WTC11 (cell line): ENCODE measurements around the gene ITGAX. TPM values are rescaled to one million over a fixed set of nuclear protein-coding genes. Genes with fewer than 3 reads are reported as not detected.

Source experiments
- ATAC-seq: fragments of 200-7000 bp; cut with Tn5 transposase; 2 replicates; pipeline ENCODE4 v1.10.0; 2021; ENCODE audit warnings: mild to moderate bottlenecking, moderate library complexity
- CTCF ChIA-PET: fragments of 300-600 bp; sonication (Branson Sonifier 250); formaldehyde crosslinking; loops from one replicate; lab custom pipeline; 2021; ENCODE audit warnings: antibody characterized with exemption; lab: Charles Lee
- POLR2A ChIA-PET: fragments of 350-600 bp; sonication (Branson Sonifier 250); formaldehyde crosslinking; loops from one replicate; lab custom pipeline; 2021; ENCODE audit warnings: antibody characterized with exemption; lab: Charles Lee
- DNase-seq: peaks from one replicate; pipeline ENCODE4 v3.0.0; 2021; ENCODE audit warnings: low spot score
- H3K27ac Mint-ChIP-seq: 2 replicates; pipeline ENCODE4 v1.8.0; 2021; ENCODE audit warnings: mixed read lengths
- H3K27me3 Mint-ChIP-seq: 2 replicates; pipeline ENCODE4 v1.8.0; 2021; ENCODE audit warnings: low read depth, mild to moderate bottlenecking, moderate library complexity, mixed read lengths
- H3K36me3 Mint-ChIP-seq: 2 replicates; pipeline ENCODE4 v1.8.0; 2021; ENCODE audit warnings: mixed read lengths
- H3K4me1 Mint-ChIP-seq: 2 replicates; pipeline ENCODE4 v1.8.0; 2022; ENCODE audit warnings: mixed read lengths
- H3K4me3 Mint-ChIP-seq: 2 replicates; pipeline ENCODE4 v1.8.0; 2021; ENCODE audit warnings: mild to moderate bottlenecking, moderate library complexity, mixed read lengths
- H3K9me3 Mint-ChIP-seq: 2 replicates; pipeline ENCODE4 v1.8.0; 2021; ENCODE audit warnings: mixed read lengths
- AR ChIP-seq: fragments of 250-450 bp; sonication (Bioruptor Pico); IDR thresholded peaks from 2 replicates; pipeline ENCODE4 v1.9.0; 2021; ENCODE audit warnings: mild to moderate bottlenecking
- ATF2 ChIP-seq: sonication (generic); formaldehyde crosslinking; IDR thresholded peaks from 2 replicates; pipeline ENCODE4 v1.8.1; 2022; ENCODE audit warnings: low read depth, missing genetic modification reagents, borderline replicate concordance
- CDX4 ChIP-seq: fragments of 250-450 bp; sonication (Bioruptor Pico); IDR thresholded peaks from 2 replicates; pipeline ENCODE4 v1.9.0; 2021; ENCODE audit warnings: moderate library complexity, mild to moderate bottlenecking, inconsistent platforms, borderline replicate concordance
- EMX1 ChIP-seq: fragments of 250-450 bp; sonication (Bioruptor Pico); IDR thresholded peaks from 2 replicates; pipeline ENCODE4 v1.8.0; 2021; ENCODE audit warnings: mild to moderate bottlenecking
- ERG ChIP-seq: fragments of 250-450 bp; sonication (Bioruptor Pico); IDR thresholded peaks from 2 replicates; pipeline ENCODE4 v1.8.0; 2021; ENCODE audit warnings: mild to moderate bottlenecking
- GRHL2 ChIP-seq: fragments of 250-450 bp; sonication (Bioruptor Pico); IDR thresholded peaks from 2 replicates; pipeline ENCODE4 v1.8.0; 2022; ENCODE audit warnings: mild to moderate bottlenecking, moderate library complexity; ENCODE audit not compliant: insufficient replicate concordance, severe bottlenecking
- IRF2 ChIP-seq: sonication (generic); formaldehyde crosslinking; IDR thresholded peaks from 2 replicates; pipeline ENCODE4 v1.8.0; 2022; ENCODE audit warnings: low read depth, missing genetic modification reagents, borderline replicate concordance
- JUN ChIP-seq: sonication (generic); formaldehyde crosslinking; IDR thresholded peaks from 2 replicates; pipeline ENCODE4 v1.8.0; 2023; ENCODE audit warnings: mild to moderate bottlenecking, missing genetic modification reagents
- PRDM15 ChIP-seq: sonication (generic); formaldehyde crosslinking; IDR thresholded peaks from 2 replicates; pipeline ENCODE4 v1.8.0; 2022; ENCODE audit warnings: missing genetic modification reagents
- SMAD3 ChIP-seq: sonication (generic); formaldehyde crosslinking; IDR thresholded peaks from 2 replicates; pipeline ENCODE4 v1.8.0; 2022; ENCODE audit warnings: missing genetic modification reagents, mild to moderate bottlenecking, borderline replicate concordance
- SOX15 ChIP-seq: fragments of 250-450 bp; sonication (Bioruptor Pico); IDR thresholded peaks from 2 replicates; pipeline ENCODE4 v1.9.0; 2021; ENCODE audit warnings: mild to moderate bottlenecking
- SP1 ChIP-seq: sonication (generic); formaldehyde crosslinking; conservative IDR thresholded peaks from 2 replicates; pipeline ENCODE4 v1.8.1; 2022; ENCODE audit warnings: missing genetic modification reagents
- TEAD1 ChIP-seq: sonication (generic); formaldehyde crosslinking; IDR thresholded peaks from 2 replicates; pipeline ENCODE4 v1.8.0; 2022; ENCODE audit warnings: mild to moderate bottlenecking, missing genetic modification reagents
- ZBTB43 ChIP-seq: sonication (generic); formaldehyde crosslinking; IDR thresholded peaks from 2 replicates; pipeline ENCODE4 v1.8.1; 2023; ENCODE audit warnings: mild to moderate bottlenecking, missing genetic modification reagents
- ZNF281 ChIP-seq: sonication (generic); formaldehyde crosslinking; IDR thresholded peaks from 2 replicates; pipeline ENCODE4 v1.8.0; 2023; ENCODE audit warnings: mild to moderate bottlenecking, missing genetic modification reagents
- ZNF532 ChIP-seq: fragments of 250-450 bp; sonication (Bioruptor Pico); IDR thresholded peaks from 2 replicates; pipeline ENCODE4 v1.9.0; 2021; ENCODE audit warnings: mild to moderate bottlenecking, borderline replicate concordance
- ZNF671 ChIP-seq: fragments of 250-450 bp; sonication (Bioruptor Pico); IDR thresholded peaks from 2 replicates; pipeline ENCODE4 v1.8.0; 2021; ENCODE audit warnings: mild to moderate bottlenecking
- total RNA-seq: library from RNA; stranded (reverse); gene quantifications from 3 replicates; pipeline ENCODE4 v1.2.3, GENCODE V29; 2021

The ITGAX gene
- total RNA-seq, 1 experiment from 2014 or later = 0.33 TPM

- TF ChIP-seq ATF2 (CRISPR knock-in tag) = no peak
These were observed 23.1 kb upstream of the ITGAX start (continued) for GRCh38 chr16:31331807-31332301.

GRCh38 chr16:31332544-31332943 lies 22.4 kb upstream of the ITGAX start:
- CTCF ChIA-PET = interaction anchor here (1.4 to 2.4 kb wide), 3 partner anchors 50 to 131 kb away, joined by 9 to 21 read pairs (median 11); partner anchors contain the start of genes PYCARD and PYDC1
- no peak for ATAC-seq

More at GRCh38 chr16:31332544-31332943, 22.4 kb upstream of the ITGAX start:
- POLR2A ChIA-PET = interaction anchor here (0.7 kb wide), 1 partner anchor 54 kb away, joined by 3 read pairs; no protein-coding TSS in a partner anchor
- no peak overlapping the region for H3K27ac Mint-ChIP-seq
- no peak for TF ChIP-seq ERG (CRISPR knock-in tag)
- TF ChIP-seq PRDM15 (CRISPR knock-in tag) = no peak
- no peak for TF ChIP-seq ZBTB43 (CRISPR knock-in tag)
- TF ChIP-seq AR (CRISPR knock-in tag) = no peak
- TF ChIP-seq SP1 (CRISPR knock-in tag) = no peak
- TF ChIP-seq CDX4 (CRISPR knock-in tag) = no peak
- TF ChIP-seq ZNF671 (CRISPR knock-in tag) = no peak
- no peak for TF ChIP-seq IRF2
- no peak for TF ChIP-seq EMX1 (CRISPR knock-in tag)
- TF ChIP-seq JUN (CRISPR knock-in tag) = no peak
- TF ChIP-seq GRHL2 (CRISPR knock-in tag) = no peak
- TF ChIP-seq TEAD1 (CRISPR knock-in tag) = no peak
- no peak for TF ChIP-seq ZNF281 (CRISPR knock-in tag)
- TF ChIP-seq SMAD3 (CRISPR knock-in tag) = no peak
- no peak for TF ChIP-seq SOX15
- TF ChIP-seq ZNF532 = no peak
- TF ChIP-seq, all 79 proteins: peak for 0
- Mint-ChIP-seq H3K9me3 (peaks cover 5% of the 10 kb centered on the region), H3K4me3 (peak overlapping the region; percentile 58), H3K27me3 (peaks cover 59% of the 10 kb centered on the region), H3K4me1 (peaks cover 25% of the 10 kb centered on the region), H3K36me3 (0 out of 2 replicates have a peak, but pooled peaks cover 1% of the 10 kb centered on the region)
- DNase-seq = no peak
